Fibroblast of the aortic adventitia (primary cell): ENCODE measurements around the gene OTUB1. TPM values are rescaled to one million over a fixed set of nuclear protein-coding genes. Genes with fewer than 3 reads are reported as not detected.

Experiments used
- DNase-seq: peaks from one replicate; pipeline ENCODE4 v3.0.0-alpha.2; 2010; ENCODE audit warnings: low read depth
- H3K4me3 ChIP-seq: 2 replicates; pipeline ENCODE4 v1.5.1; 2011; ENCODE audit warnings: low read depth, mild to moderate bottlenecking, control low read depth, low read length, moderate library complexity
- CTCF ChIP-seq: IDR thresholded peaks from 2 replicates; pipeline ENCODE4 v1.5.1; 2011; ENCODE audit warnings: mild to moderate bottlenecking, low read length, control low read depth, inconsistent platforms; ENCODE audit not compliant: insufficient read depth
- total RNA-seq: library from RNA; depleted of rRNA; stranded (reverse); fragments of >200 nt; gene quantifications from 2 replicates; pipeline ENCODE4 v1.2.3, GENCODE V29; 2012; ENCODE audit warnings: low replicate concordance

Gene OTUB1
- total RNA-seq, 1 donor, result 32.4 TPM

GRCh38 chr11:64009710-64010109 lies 23.5 kb downstream of the OTUB1 start:
- DNase-seq, result no peak
- TF ChIP-seq CTCF, result no peak
- no peak overlapping the region for H3K4me3 ChIP-seq

GRCh38 chr11:64010783-64011182 lies 24.5 kb downstream of the OTUB1 start:
- DNase-seq, result no peak
- H3K4me3 ChIP-seq, result no peak overlapping the region
- TF ChIP-seq CTCF, result no peak

- no peak for TF ChIP-seq CTCF
- DNase-seq, result no peak
- H3K4me3 ChIP-seq, result no peak overlapping the region
Measured at GRCh38 chr11:64011371-64011770, 25.1 kb downstream of the OTUB1 start.

GRCh38 chr11:64013141-64013896 lies 27.1 kb downstream of the OTUB1 start:
- no peak for TF ChIP-seq CTCF
- H3K4me3 ChIP-seq, result no peak overlapping the region
- no peak for DNase-seq

- no peak for DNase-seq
- TF ChIP-seq CTCF, result no peak
- H3K4me3 ChIP-seq, result no peak overlapping the region
Measured at GRCh38 chr11:64014356-64014755, 28.1 kb downstream of the OTUB1 start.

- no peak for DNase-seq
- no peak overlapping the region for H3K4me3 ChIP-seq
- TF ChIP-seq CTCF, result no peak
Measured at GRCh38 chr11:64015510-64015909, 29.3 kb downstream of the OTUB1 start.
